GM23338 (cell line): ENCODE data around the gene LMX1B. TPM values are rescaled to one million over a fixed set of nuclear protein-coding genes. Genes with fewer than 3 reads are reported as not detected.
"Not testable (repeated sequence)": the region's sequence is repeated elsewhere in the genome, so short reads cannot be mapped to it uniquely, and the experiment has no call there.

Experiments
- ATAC-seq: fragments of 200-7000 bp; cut with Tn5 transposase; 3 replicates; pipeline ENCODE4 v1.9.1; 2020
- DNase-seq: peaks from one replicate; pipeline ENCODE4 v3.0.0-alpha.2; 2015; ENCODE audit warnings: low spot score
- H2AFZ ChIP-seq: fragments of 200-600 bp; sonication (generic); 2 replicates; pipeline ENCODE4 v1.8.0; 2016; ENCODE audit warnings: antibody characterized with exemption, mild to moderate bottlenecking, moderate library complexity
- H3F3A ChIP-seq: fragments of 200-600 bp; sonication (generic); replicated peaks from 2 replicates; pipeline ENCODE4 v1.8.0; 2017; ENCODE audit warnings: antibody characterized with exemption, mixed run types, low read depth
- H3K27ac ChIP-seq: fragments of 200-600 bp; sonication (generic); 2 replicates; pipeline ENCODE4 v1.6.1; 2016; ENCODE audit warnings: low read depth
- H3K27me3 ChIP-seq: fragments of 200-600 bp; sonication (generic); 2 replicates; pipeline ENCODE4 v1.8.0; 2016; ENCODE audit warnings: mild to moderate bottlenecking, mixed run types, moderate library complexity; ENCODE audit not compliant: insufficient read depth
- H3K36me3 ChIP-seq: fragments of 200-600 bp; sonication (generic); 2 replicates; pipeline ENCODE4 v1.8.0; 2016; ENCODE audit warnings: mild to moderate bottlenecking; ENCODE audit not compliant: insufficient read depth
- H3K4me1 ChIP-seq: fragments of 200-600 bp; sonication (generic); 2 replicates; pipeline ENCODE4 v1.8.0; 2016; ENCODE audit warnings: mild to moderate bottlenecking, moderate library complexity; ENCODE audit not compliant: insufficient read depth
- H3K4me2 ChIP-seq: fragments of 200-600 bp; sonication (generic); 2 replicates; pipeline ENCODE4 v1.7.1; 2017; ENCODE audit warnings: mixed run types
- H3K4me3 ChIP-seq: fragments of 200-600 bp; sonication (generic); 2 replicates; pipeline ENCODE4 v1.6.1; 2016; ENCODE audit warnings: mixed run types
- H3K79me2 ChIP-seq: fragments of 200-600 bp; sonication (generic); replicated peaks from 2 replicates; pipeline ENCODE4 v1.8.0; 2017; ENCODE audit warnings: mild to moderate bottlenecking; ENCODE audit not compliant: insufficient read depth
- H3K9me2 ChIP-seq: fragments of 200-600 bp; sonication (generic); 2 replicates; pipeline ENCODE4 v1.8.0; 2017; ENCODE audit not compliant: insufficient read depth
- H4K20me1 ChIP-seq: fragments of 200-600 bp; sonication (generic); replicated peaks from 2 replicates; pipeline ENCODE4 v1.8.0; 2017; ENCODE audit warnings: mild to moderate bottlenecking; ENCODE audit not compliant: insufficient read depth
- H3K27ac Mint-ChIP-seq: 2 replicates; pipeline ENCODE4 v1.8.0; 2020; ENCODE audit warnings: inconsistent platforms, mild to moderate bottlenecking, moderate library complexity, mixed read lengths
- H3K27me3 Mint-ChIP-seq: 3 replicates; pipeline ENCODE4 v1.8.0; 2022; ENCODE audit warnings: low read depth, mild to moderate bottlenecking, moderate library complexity, mixed read lengths, inconsistent platforms; ENCODE audit not compliant: insufficient read depth, poor library complexity
- H3K36me3 Mint-ChIP-seq: 3 replicates; pipeline ENCODE4 v1.8.0; 2021; ENCODE audit warnings: low read depth, mild to moderate bottlenecking, inconsistent platforms, moderate library complexity, mixed read lengths
- H3K4me1 Mint-ChIP-seq: 3 replicates; pipeline ENCODE4 v1.8.0; 2020; ENCODE audit warnings: mild to moderate bottlenecking, inconsistent platforms, mixed read lengths
- H3K4me3 Mint-ChIP-seq: 3 replicates; pipeline ENCODE4 v1.8.0; 2021; ENCODE audit warnings: moderate library complexity, mild to moderate bottlenecking, inconsistent platforms, mixed read lengths
- H3K9me3 Mint-ChIP-seq: 3 replicates; pipeline ENCODE4 v1.8.0; 2020; ENCODE audit warnings: moderate library complexity, mild to moderate bottlenecking, inconsistent platforms, mixed read lengths
- CREB1 ChIP-seq: fragments of 250-450 bp; sonication (Bioruptor Pico); IDR thresholded peaks from 2 replicates; pipeline ENCODE4 v1.5.0; 2020; ENCODE audit warnings: low read depth, mild to moderate bottlenecking, moderate library complexity
- CTCF ChIP-seq, 2 experiments: fragments of 200-600 bp in 1 of 2; sonication (generic) in 1 of 2; conservative IDR thresholded peaks; 2 replicates each; pipeline versions ENCODE4 v1.5.1 to v1.6.1; 2016 to 2017; ENCODE audit warnings: antibody characterized with exemption in 2 of 2, low read depth in 2 of 2, mild to moderate bottlenecking in 2 of 2, moderate library complexity in 1 of 2
- EZH2 ChIP-seq: fragments of 200-600 bp; sonication (generic); IDR thresholded peaks from one replicate; pipeline ENCODE4 v1.8.0; 2017; ENCODE audit warnings: antibody characterized with exemption, mild to moderate bottlenecking, low read depth; ENCODE audit not compliant: unreplicated experiment
- EZH2phosphoT487 ChIP-seq: fragments of 200-600 bp; sonication (generic); IDR thresholded peaks from one replicate; pipeline ENCODE4 v1.8.1; 2018; ENCODE audit warnings: antibody characterized with exemption; ENCODE audit not compliant: unreplicated experiment
- NANOG ChIP-seq: IDR thresholded peaks from 2 replicates; pipeline ENCODE4 v1.6.1; 2016; ENCODE audit warnings: antibody characterized with exemption, borderline replicate concordance
- POLR2AphosphoS5 ChIP-seq: IDR thresholded peaks from 2 replicates; pipeline ENCODE4 v1.6.1; 2016; ENCODE audit warnings: antibody characterized with exemption, low read depth
- STAT1 ChIP-seq: IDR thresholded peaks from one replicate; pipeline ENCODE4 v1.6.1; 2016; ENCODE audit warnings: antibody characterized with exemption; ENCODE audit not compliant: unreplicated experiment
- polyA plus RNA-seq: library from polyadenylated mRNA; unstranded; fragments of >200 nt; fragmentation: Nextera tagmentation; extraction: Ambion mirVana; gene quantifications from 2 replicates; pipeline ENCODE4 v1.2.1, GENCODE V29; 2016
- total RNA-seq: library from RNA; depleted of rRNA; stranded (reverse); fragments of >200 nt; shearing (Covaris generic); gene quantifications from 2 replicates; pipeline ENCODE4 v1.2.3, GENCODE V29; 2014
- TF ChIP-seq, protein P1 (sequence below): IDR thresholded peaks from one replicate; pipeline ENCODE4 v1.6.1; 2018; ENCODE audit warnings: antibody characterized with exemption; ENCODE audit not compliant: unreplicated experiment

The LMX1B gene
- total and polyA plus RNA-seq, 2 experiments from 2014 or later, result 0.08 to 0.21 TPM

- Histone ChIP-seq H4K20me1 (no peaks in the 10 kb centered on the region), H3K27me3 (no peaks in the 10 kb centered on the region), H3K4me2 (no peak overlapping the region), H3K4me1 (peaks cover 16% of the 10 kb centered on the region), H2AFZ (no peak overlapping the region), H3K36me3 (no peaks in the 10 kb centered on the region), H3F3A (peaks cover 9% of the 10 kb centered on the region), H3K9me2 (no peaks in the 10 kb centered on the region), H3K79me2 (no peaks in the 10 kb centered on the region), H3K27ac (no peak overlapping the region), H3K4me3 (no peak overlapping the region)
- Mint-ChIP-seq H3K27me3 (peaks cover 18% of the 10 kb centered on the region), H3K36me3 (no peaks in the 10 kb centered on the region), H3K9me3 (no peaks in the 10 kb centered on the region), H3K4me3 (no peak overlapping the region), H3K27ac (no peak overlapping the region), H3K4me1 (peaks cover 19% of the 10 kb centered on the region)
- no peak for TF ChIP-seq POLR2AphosphoS5
- TF ChIP-seq STAT1, result no peak
- TF ChIP-seq EZH2, result no peak
- no peak for TF ChIP-seq CREB1
- no peak for TF ChIP-seq NANOG
- no peak for ATAC-seq
- DNase-seq, result no peak
Observed at GRCh38 chr9:126715382-126715781, 101.7 kb downstream of the LMX1B start.

- H3K79me2 ChIP-seq, H3K9me3 Mint-ChIP-seq, H3K4me3 Mint-ChIP-seq, ATAC-seq, H3K4me2 ChIP-seq, H3K27ac ChIP-seq, H3K27ac Mint-ChIP-seq, H3K4me3 ChIP-seq, H4K20me1 ChIP-seq, H3K36me3 Mint-ChIP-seq, H3K27me3 ChIP-seq, H3K9me2 ChIP-seq, H2AFZ ChIP-seq, H3F3A ChIP-seq, H3K36me3 ChIP-seq, DNase-seq: not testable (repeated sequence)
- peaks cover 28% of the 10 kb centered on the region for H3K4me1 Mint-ChIP-seq
- H3K27me3 Mint-ChIP-seq, result peaks cover 35% of the 10 kb centered on the region
- peaks cover 22% of the 10 kb centered on the region for H3K4me1 ChIP-seq
Observed at GRCh38 chr9:126717441-126717840, 103.7 kb downstream of the LMX1B start.

GRCh38 chr9:126719618-126720031 is 105.9 kb downstream of the LMX1B start:
- Histone ChIP-seq H3K36me3 (no peaks in the 10 kb centered on the region), H3K27ac (peak overlapping the region; percentile 94; the same call in 1 of the 2 replicates), H3K4me1 (peaks cover 22% of the 10 kb centered on the region), H3K9me2 (no peaks in the 10 kb centered on the region), H3K4me3 (peak overlapping the region; percentile 32; the same call in 1 of the 2 replicates), H3K4me2 (peak overlapping the region; percentile 70), H4K20me1 (no peaks in the 10 kb centered on the region), H3F3A (peaks cover 9% of the 10 kb centered on the region), H2AFZ (peak overlapping the region; percentile 67; the same call in 1 of the 2 replicates), H3K79me2 (no peaks in the 10 kb centered on the region), H3K27me3 (peaks cover 27% of the 10 kb centered on the region)
- ATAC-seq (peak; percentile 65), DNase-seq (peak; percentile 98)
- Mint-ChIP-seq H3K9me3 (no peaks in the 10 kb centered on the region), H3K27me3 (peaks cover 49% of the 10 kb centered on the region), H3K4me3 (peak overlapping the region; percentile 30; the same call in 1 of the 3 replicates), H3K4me1 (peaks cover 28% of the 10 kb centered on the region), H3K27ac (peak overlapping the region; percentile 71), H3K36me3 (no peaks in the 10 kb centered on the region)
- TF ChIP-seq, protein P1, sequence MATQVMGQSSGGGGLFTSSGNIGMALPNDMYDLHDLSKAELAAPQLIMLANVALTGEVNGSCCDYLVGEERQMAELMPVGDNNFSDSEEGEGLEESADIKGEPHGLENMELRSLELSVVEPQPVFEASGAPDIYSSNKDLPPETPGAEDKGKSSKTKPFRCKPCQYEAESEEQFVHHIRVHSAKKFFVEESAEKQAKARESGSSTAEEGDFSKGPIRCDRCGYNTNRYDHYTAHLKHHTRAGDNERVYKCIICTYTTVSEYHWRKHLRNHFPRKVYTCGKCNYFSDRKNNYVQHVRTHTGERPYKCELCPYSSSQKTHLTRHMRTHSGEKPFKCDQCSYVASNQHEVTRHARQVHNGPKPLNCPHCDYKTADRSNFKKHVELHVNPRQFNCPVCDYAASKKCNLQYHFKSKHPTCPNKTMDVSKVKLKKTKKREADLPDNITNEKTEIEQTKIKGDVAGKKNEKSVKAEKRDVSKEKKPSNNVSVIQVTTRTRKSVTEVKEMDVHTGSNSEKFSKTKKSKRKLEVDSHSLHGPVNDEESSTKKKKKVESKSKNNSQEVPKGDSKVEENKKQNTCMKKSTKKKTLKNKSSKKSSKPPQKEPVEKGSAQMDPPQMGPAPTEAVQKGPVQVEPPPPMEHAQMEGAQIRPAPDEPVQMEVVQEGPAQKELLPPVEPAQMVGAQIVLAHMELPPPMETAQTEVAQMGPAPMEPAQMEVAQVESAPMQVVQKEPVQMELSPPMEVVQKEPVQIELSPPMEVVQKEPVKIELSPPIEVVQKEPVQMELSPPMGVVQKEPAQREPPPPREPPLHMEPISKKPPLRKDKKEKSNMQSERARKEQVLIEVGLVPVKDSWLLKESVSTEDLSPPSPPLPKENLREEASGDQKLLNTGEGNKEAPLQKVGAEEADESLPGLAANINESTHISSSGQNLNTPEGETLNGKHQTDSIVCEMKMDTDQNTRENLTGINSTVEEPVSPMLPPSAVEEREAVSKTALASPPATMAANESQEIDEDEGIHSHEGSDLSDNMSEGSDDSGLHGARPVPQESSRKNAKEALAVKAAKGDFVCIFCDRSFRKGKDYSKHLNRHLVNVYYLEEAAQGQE, result no peak
- TF ChIP-seq CTCF (conservative IDR thresholded peaks at IDR 0.05; ENCODE audit: low read depth in 2 of 2), result no peak
- TF ChIP-seq EZH2phosphoT487, result no peak
- TF ChIP-seq STAT1, result no peak
- no peak for TF ChIP-seq CREB1
